Liver (tissue), 2 donors: ENCODE results near the gene SESN1.

Source experiments
- CTCF ChIP-seq: fragments of 150-350 bp; IDR thresholded peaks from 2 replicates; pipeline ENCODE4 v1.5.1; 2017; ENCODE audit warnings: improper control_type of control experiment, low read depth, low read length; ENCODE audit not compliant: missing input control
- FOXA1 ChIP-seq: IDR thresholded peaks from 2 replicates; pipeline ENCODE4 v1.6.1; 2016; ENCODE audit warnings: antibody characterized with exemption
- donor health status: healthy.

GRCh38 chr6:109094416-109095035 lies at the start of gene SESN1:
- TF ChIP-seq CTCF = no peak
- no peak for TF ChIP-seq FOXA1
